GM19452 (cell line): Measurements from ENCODE around the gene TRDMT1.

Experiments
- ATAC-seq: cut with Tn5 transposase; IDR thresholded peaks from one replicate; pipeline ENCODE4 v1.9.1; 2021; ENCODE audit not compliant: unreplicated experiment

Gene TRDMT1

DNA sequence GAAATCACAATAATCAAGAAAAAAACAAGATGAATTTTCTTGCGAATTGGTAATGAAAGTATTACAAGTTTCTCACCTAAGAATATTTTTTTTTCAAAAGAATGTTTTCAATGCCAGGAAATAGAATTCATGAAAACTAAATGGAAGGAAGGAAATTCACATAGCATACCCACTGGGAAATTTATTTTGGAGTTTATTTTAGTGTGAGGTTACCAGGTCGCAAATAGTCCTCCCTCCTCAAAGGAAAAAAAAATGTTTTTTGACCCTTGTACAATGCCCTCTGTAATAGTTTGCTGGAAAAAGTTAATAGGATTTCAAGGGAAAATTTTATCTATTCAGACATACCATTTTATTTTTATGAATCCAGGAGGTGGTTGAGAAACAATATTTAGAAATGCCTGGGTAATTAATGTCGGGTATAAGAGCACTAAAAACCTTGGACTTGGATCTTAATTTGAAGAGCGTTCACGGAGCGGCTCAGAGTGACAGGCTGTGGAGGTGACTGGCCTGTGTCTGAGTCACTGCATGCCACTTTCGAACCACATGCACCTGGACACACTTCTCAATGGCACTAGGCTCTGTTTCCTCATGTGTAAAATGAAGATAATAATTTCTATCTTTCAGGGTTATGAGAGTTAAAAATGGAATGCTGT, 100.1 kb downstream of the TRDMT1 start:
- ATAC-seq = no peak

GRCh38 chr10:17100586-17100985, 100.9 kb downstream of the TRDMT1 start:
- no peak for ATAC-seq

DNA sequence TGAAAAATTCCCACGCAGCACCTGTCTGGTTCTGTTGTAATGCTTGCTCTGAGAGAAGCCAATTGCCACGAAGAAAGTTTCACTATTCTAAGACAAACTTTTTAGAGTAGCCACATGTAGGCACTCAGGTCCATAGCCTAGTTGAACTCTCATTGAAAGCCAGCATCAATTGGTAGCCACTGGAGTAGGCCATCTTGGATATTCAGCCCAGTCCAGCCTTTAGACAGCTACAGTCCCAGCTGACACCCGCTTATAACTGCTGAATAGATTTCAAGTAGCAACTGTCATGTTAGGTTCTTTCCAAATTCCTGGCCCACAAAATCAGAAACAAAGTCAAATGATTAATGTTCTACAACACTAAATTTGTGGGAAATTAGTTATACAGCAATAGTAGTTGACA, 103.5 kb downstream of the TRDMT1 start:
- ATAC-seq = no peak
